ENCODE data around the gene IL24.
A peak's percentile ranks its signal among the peaks of the same experiment; 100 is the strongest.

IL24 gene

DNA sequence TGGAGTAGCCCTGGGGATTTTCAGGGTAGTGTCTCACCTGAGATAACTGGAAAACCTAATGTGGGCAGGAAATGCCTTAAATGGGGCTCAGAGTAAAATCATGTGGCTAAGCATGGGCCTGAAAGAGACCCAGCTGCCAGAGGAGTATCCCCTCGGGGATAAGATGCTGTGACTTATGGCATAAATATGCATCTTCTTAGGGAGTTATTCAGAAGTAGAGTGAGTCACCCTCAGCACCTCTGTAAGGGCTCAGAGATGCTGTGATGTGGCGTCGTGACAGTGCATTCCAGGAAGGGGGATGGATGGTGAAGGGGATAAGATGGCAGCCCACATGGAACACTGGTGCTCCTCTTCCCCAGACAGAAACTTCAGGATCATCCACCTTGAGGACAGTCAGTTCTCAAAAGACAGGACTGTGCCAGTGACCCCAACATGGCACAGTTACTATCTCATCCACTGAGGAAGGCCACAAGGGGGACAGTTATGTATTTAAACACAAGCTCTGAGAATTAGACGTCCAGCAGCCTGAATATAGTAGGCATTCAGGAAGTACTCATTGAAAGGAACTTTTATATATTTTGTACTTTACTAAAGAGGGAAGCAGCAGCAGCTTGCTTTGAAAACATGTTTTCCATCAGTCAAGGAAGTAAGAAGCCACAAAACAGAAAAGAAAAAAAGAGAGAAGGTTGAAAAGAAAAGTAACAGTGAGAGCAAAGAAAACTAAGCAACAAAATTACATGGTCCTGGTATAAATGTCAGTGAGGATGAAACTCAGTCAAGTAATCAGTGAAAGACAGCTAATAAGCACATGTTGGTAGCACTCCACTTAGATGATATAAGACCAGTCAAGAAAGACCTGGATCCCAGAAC, 8.3 kb downstream of the IL24 start:
- Histone ChIP-seq H2AFZ (ENCODE audit: low read depth, low read length) (no peak overlapping the region), H4K20me1 (ENCODE audit: insufficient read depth, low read length) (no peaks in the 10 kb centered on the region), H3K36me3 (ENCODE audit: insufficient read depth, low read length) (peaks cover 32% of the 10 kb centered on the region), H3K4me1 (ENCODE audit: insufficient read depth, low read length) (peaks cover 38% of the 10 kb centered on the region), H3K9ac (ENCODE audit: low read depth, low read length) (no peak overlapping the region), H3K4me2 (ENCODE audit: insufficient read depth, low read length) (no peak overlapping the region; the same call in 1 of the 2 replicates), H3K9me3 (ENCODE audit: insufficient read depth, low read length, severe bottlenecking) (no peaks in the 10 kb centered on the region), H3K27ac (ENCODE audit: low read length) (peak overlapping the region; percentile 74), H3K4me3 (ENCODE audit: low read depth in 1 of 2, low read length in 2 of 2) (no peak overlapping the region), H3K79me2 (ENCODE audit: insufficient read depth, low read length) (no peaks in the 10 kb centered on the region), H3K27me3 (ENCODE audit: insufficient read depth, low read length, poor library complexity) (no peaks in the 10 kb centered on the region)
- TF ChIP-seq EZH2 (IDR thresholded peaks at IDR 0.05; ENCODE audit: borderline replicate concordance, low read depth, low read length, severe bottlenecking), result no peak
- TF ChIP-seq, protein P1, sequence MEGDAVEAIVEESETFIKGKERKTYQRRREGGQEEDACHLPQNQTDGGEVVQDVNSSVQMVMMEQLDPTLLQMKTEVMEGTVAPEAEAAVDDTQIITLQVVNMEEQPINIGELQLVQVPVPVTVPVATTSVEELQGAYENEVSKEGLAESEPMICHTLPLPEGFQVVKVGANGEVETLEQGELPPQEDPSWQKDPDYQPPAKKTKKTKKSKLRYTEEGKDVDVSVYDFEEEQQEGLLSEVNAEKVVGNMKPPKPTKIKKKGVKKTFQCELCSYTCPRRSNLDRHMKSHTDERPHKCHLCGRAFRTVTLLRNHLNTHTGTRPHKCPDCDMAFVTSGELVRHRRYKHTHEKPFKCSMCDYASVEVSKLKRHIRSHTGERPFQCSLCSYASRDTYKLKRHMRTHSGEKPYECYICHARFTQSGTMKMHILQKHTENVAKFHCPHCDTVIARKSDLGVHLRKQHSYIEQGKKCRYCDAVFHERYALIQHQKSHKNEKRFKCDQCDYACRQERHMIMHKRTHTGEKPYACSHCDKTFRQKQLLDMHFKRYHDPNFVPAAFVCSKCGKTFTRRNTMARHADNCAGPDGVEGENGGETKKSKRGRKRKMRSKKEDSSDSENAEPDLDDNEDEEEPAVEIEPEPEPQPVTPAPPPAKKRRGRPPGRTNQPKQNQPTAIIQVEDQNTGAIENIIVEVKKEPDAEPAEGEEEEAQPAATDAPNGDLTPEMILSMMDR (IDR thresholded peaks at IDR 0.05; ENCODE audit: borderline replicate concordance, extremely low read depth, low read length, poor library complexity, severe bottlenecking), result no peak
- DNase-seq (peak; percentile 66), ATAC-seq (ENCODE audit: insufficient read depth, low read depth) (peak; percentile 88)

DNA sequence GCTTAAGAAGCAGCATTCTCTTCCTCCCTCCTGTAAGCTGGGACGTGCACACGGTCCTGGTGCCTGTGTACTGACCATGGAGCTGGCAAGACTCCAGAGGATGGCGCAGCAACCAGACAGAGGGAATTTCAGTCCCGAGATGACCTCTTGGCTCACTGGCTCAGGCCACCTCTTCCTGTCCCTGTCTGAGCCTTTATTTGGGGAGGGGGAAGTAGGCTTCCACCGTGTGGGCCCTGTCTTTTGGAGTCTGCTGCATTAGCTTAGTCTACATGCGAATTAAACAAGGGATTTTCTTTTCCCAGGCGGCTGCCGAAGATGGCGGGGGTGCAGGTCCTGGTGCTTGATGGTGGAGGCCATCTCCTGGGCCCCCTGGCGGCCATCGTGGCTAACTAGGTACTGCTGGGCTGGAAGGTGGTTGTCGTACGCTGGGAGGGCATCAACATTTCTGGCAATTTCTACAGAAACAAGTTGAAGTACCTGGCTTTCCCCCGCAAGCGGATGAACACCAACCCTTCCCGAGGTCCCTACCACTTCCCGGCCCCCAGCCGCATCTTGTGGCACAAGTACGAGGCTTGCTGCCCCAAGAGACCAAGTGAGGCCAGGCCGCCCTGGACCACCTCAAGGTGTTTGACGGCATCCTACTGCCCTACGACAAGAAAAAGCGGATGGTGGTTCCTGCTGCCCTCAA, 10.2 kb downstream of the IL24 start:
- no peak for DNase-seq
- H3K36me3 ChIP-seq (ENCODE audit: insufficient read depth, low read length), result peaks cover 49% of the 10 kb centered on the region
- TF ChIP-seq, protein P1 (IDR thresholded peaks at IDR 0.05; ENCODE audit: borderline replicate concordance, extremely low read depth, low read length, poor library complexity, severe bottlenecking), result no peak
- no peak for TF ChIP-seq EZH2 (IDR thresholded peaks at IDR 0.05; ENCODE audit: borderline replicate concordance, low read depth, low read length, severe bottlenecking)
- H3K9me3 ChIP-seq (ENCODE audit: insufficient read depth, low read length, severe bottlenecking), result no peaks in the 10 kb centered on the region
- no peaks in the 10 kb centered on the region for H3K79me2 ChIP-seq (ENCODE audit: insufficient read depth, low read length)
- H3K9ac ChIP-seq (ENCODE audit: low read depth, low read length), result no peak overlapping the region
- H4K20me1 ChIP-seq (ENCODE audit: insufficient read depth, low read length), result no peaks in the 10 kb centered on the region
- no peak overlapping the region for H3K4me2 ChIP-seq (ENCODE audit: insufficient read depth, low read length)
- no peak overlapping the region for H2AFZ ChIP-seq (ENCODE audit: low read depth, low read length)
- H3K27me3 ChIP-seq (ENCODE audit: insufficient read depth, low read length, poor library complexity), result no peaks in the 10 kb centered on the region
- H3K4me3 ChIP-seq (ENCODE audit: low read depth in 1 of 2, low read length in 2 of 2), result no peak overlapping the region
- peaks cover 42% of the 10 kb centered on the region for H3K4me1 ChIP-seq (ENCODE audit: insufficient read depth, low read length)
- peak overlapping the region; percentile 46; the same call in 1 of the 2 replicates for H3K27ac ChIP-seq (ENCODE audit: low read length)
- no peak for ATAC-seq (ENCODE audit: insufficient read depth, low read depth)

- Histone ChIP-seq H3K4me1 (ENCODE audit: insufficient read depth, low read length) (peaks cover 45% of the 10 kb centered on the region), H4K20me1 (ENCODE audit: insufficient read depth, low read length) (no peaks in the 10 kb centered on the region), H3K4me3 (ENCODE audit: low read depth in 1 of 2, low read length in 2 of 2) (no peak overlapping the region), H3K27ac (ENCODE audit: low read length) (0 out of 2 replicates have a peak overlapping the region, but pooled peaks have one; percentile 5), H2AFZ (ENCODE audit: low read depth, low read length) (no peak overlapping the region), H3K27me3 (ENCODE audit: insufficient read depth, low read length, poor library complexity) (no peaks in the 10 kb centered on the region), H3K4me2 (ENCODE audit: insufficient read depth, low read length) (no peak overlapping the region), H3K36me3 (ENCODE audit: insufficient read depth, low read length) (peaks cover 53% of the 10 kb centered on the region), H3K9me3 (ENCODE audit: insufficient read depth, low read length, severe bottlenecking) (no peaks in the 10 kb centered on the region), H3K9ac (ENCODE audit: low read depth, low read length) (no peak overlapping the region), H3K79me2 (ENCODE audit: insufficient read depth, low read length) (no peaks in the 10 kb centered on the region)
- TF ChIP-seq, protein P1 (IDR thresholded peaks at IDR 0.05; ENCODE audit: borderline replicate concordance, extremely low read depth, low read length, poor library complexity, severe bottlenecking), result no peak
- no peak for TF ChIP-seq EZH2 (IDR thresholded peaks at IDR 0.05; ENCODE audit: borderline replicate concordance, low read depth, low read length, severe bottlenecking)
- ATAC-seq (ENCODE audit: insufficient read depth, low read depth), result no peak
- DNase-seq, result no peak
These were observed 10.8 kb downstream of the IL24 start for GRCh38 chr1:206908038-206908437.
